Endothelial cell of hepatic sinusoid (primary cell): ENCODE results near the gene DISP3.

ENCODE experiments used
- in situ Hi-C: cut with HindIII; loops from 2 replicates; pipeline ENCODE4 v1.10.0; 2017; ENCODE audit warnings: low sequenced_read_pairs

The DISP3 gene

DNA sequence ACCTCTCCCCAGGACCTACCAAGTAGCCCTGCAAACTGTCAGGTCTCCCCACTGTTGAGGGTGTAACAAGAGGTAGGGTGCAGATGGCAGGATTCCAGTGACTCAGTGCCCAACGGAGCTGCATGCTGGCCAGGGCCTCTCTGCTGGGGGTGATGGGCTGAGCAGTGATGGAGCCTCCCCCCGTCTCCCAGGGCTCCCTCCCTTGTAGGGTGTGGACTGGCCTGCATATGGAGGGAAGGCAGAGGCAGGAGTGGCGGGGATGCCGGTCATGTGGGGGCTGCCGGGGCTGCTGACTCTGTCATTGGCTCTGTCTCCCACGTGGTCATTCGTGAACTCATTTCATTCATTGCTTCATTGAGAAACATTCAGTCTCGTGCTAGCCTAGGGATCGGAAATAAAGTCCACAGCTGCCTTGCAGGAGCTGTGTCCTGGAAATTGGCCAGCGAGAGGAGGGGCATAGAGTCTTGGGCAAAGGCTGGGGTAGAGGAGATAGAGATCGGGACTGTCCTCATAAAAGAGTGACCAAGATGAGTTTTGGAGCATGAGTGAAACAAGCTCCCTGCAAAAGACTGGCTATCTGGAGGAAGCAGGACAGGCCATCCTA lies 22.9 kb upstream of the DISP3 start:
- in situ Hi-C loops, result no loop called here

DNA sequence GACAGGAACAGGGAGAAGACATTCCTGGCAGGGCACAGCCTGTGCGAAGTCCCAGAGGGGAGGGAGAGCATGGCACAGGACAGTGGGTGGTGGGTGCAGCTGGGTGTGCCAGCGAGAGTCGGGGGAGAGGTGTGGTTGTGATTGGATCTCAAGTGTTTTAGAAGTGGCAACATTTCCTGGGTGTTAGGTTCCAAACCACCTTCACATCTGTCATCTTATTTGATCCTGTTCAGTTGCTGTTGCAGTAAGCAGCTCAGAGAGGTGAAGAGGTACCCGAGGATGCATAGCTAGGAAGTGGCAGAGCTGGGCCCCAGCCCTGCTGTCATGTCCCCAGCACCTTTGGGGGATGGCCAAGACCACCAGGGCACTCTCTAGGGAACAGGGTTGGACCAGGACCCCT lies 22.0 kb upstream of the DISP3 start:
- in situ Hi-C loops, result no loop called here

DNA sequence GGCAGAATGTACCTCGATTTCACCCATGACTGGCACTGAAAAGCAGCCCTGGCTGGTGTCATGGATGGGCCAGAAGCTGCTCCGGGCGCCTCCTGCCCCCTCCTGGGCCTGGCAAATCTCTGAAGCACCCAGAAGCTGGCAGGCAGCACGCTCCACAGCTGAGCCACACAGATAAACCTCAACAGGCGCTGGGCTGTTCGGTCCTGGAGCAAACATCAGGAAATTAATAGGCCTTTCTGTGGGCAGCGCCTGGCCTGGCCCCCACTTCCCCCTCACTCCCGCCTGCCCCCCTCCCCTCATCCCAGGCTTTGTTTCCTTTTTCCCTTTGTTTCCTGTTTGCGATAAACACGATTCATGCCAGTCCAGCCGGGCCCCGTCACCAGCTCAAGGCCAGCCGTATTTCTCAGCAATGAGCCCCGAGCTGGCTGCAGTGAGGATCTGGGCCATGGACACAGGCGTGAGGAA lies 20.1 kb upstream of the DISP3 start:
- in situ Hi-C loops, result no loop called here

DNA sequence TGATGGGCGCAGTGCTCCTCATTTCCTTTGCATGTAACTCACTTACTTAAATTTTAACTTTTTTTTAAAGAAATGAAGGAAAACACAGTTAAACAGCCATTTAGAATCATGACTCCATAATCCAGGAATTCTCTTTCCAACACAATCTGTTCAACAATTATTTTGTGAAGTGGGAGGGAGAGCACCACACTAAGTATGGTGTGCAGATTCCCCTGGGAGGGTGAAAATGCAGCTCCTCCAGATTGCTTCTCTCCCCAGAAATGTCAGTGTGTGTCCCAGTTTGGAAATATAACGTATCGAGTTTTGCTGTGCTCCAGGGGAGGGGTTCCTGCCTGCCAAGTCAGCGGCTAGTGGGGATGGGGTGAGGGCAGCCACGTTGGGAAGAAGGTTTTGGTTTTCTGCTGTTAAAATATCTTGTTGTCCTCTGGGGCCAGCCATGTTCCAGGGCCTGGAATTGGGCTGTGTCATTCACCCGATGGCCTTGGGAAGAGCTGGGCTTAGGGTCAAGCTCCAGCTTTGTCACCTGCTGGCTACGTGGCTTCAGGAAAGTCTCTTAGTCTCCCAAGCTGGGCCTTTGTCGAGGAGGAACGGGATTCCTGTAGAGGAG lies 17.3 kb upstream of the DISP3 start:
- in situ Hi-C loops, result no loop called here

DNA sequence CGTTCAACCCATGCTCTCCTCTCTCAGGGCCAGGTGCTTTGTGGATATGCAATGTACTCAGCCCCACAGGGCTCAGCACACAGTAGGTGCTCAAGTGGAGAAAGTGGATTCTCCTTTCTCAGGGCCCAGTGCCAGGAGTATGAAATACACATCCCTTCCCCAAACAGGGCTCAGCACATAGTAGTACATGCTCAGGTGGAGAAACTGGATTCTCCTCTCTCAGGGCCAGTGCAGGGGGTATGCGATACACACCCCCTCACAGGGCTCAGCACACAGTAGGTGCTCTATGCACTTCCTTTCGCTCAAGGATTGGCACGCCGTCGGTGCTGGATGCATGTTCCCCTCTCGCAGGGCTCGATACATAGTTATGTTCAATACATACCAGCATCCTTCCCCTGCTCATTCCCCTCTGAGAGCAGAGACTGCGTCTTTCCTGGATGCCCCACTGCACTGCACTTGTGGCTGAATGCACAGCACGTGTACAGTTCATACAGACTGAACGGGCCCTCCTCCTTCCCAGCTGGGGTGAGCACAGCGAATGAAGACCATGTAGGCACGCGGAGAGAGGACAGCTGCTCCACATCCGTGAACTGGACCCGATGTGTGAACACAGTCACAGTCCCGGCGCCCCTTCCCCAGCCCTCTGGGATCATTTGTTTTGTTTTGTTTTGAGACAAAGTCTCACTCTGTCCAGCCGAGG lies 16.6 kb upstream of the DISP3 start:
- in situ Hi-C loops, result no loop called here

DNA sequence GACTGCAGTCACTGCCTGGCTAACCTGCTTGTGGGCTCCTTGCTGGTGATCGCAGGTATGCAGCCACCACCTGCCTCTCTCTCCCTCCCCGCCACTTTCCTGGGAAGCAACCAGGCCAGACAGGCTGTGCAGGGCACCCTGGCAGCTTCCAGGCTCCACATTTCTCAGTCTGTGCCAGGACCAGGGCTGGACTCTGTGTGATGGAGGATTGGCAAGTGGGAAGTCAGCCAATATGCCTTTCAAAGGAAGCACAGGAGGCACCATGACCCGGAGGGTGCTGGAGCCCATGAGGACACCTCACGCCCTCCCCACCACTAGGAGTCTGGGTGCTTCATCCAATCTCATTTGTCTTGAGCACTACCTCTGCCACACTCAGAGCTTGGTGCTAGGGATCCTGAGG lies 15.8 kb upstream of the DISP3 start:
- in situ Hi-C loops, result no loop called here

DNA sequence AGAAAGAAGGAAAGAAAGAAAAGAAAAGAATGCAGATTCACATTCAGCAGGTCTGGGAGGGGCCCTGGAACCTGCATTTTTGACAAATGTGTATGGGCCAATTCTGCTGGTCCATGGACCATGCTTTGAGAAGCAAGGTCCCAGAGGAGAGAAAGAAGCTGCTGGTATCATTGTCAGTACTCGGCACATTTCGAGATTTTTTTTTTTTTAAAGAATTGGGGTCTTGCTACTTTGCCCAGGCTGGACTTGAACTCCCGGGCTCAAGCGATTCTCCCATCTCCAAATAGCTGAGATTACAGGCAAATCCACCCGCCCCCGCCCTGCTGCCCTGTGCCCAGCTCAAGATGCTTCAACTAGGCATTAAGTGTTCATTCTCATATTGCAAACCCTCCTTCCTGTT lies 13.6 kb upstream of the DISP3 start:
- in situ Hi-C loops, result no loop called here

DNA sequence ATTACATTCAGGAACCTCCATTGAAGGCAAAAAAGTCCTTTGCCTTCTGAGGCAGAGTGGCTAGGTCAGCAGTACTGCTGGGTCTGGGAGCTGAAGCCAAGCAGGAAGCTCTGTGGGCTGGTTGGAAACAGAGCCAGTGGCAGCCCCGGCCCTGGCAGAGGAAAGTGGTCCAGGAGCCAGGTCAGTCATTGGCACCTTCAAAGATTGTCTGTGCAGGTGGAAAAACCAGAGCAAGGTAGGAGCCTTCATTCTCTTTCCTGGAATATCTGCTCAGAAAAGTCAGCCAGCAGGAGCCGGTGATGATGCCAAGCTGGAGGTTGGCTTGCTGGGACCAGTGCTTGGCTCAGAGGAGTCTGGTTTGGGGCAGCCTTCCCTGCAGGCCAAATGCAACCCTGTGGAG lies 12.5 kb upstream of the DISP3 start:
- in situ Hi-C loops, result no loop called here

DNA sequence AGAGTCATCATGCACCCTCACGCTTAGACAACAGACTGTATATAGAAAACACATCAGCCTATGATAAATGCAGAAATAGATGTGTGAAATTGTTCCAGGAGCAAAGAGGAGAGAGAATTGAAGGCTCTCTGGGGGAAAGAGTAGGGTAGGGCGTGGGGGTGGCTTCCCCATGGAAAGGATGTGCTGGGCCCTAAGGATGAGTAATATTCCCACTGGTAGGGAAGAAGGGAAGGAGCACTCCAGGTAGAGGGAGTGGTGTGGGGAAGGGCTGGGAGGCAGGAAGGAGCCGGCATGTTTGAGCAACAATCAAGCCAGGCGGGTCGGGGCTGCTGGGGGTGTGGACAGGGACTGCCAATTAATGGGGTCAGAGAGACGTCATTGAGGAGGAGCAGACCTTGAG lies 10.1 kb upstream of the DISP3 start:
- in situ Hi-C loops, result no loop called here

DNA sequence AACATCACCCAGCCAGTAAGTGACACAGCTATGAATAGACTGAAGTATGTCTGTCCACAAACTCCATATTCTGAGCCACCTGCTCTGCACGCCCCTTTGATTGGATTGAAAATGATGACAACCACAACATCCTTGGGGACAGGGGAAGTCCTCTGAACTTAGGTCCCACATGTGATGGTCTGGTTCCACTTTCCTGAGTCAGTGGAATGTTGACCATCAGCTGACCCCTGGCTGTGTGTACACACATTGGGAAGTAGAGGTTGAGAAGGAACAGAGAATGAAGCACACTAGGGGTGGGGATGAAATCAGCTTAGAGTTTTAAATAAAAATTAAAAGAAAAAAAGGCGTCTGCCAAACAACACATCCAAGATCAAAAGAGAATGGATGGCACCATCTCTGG lies 8.0 kb upstream of the DISP3 start:
- in situ Hi-C loops, result no loop called here

DNA sequence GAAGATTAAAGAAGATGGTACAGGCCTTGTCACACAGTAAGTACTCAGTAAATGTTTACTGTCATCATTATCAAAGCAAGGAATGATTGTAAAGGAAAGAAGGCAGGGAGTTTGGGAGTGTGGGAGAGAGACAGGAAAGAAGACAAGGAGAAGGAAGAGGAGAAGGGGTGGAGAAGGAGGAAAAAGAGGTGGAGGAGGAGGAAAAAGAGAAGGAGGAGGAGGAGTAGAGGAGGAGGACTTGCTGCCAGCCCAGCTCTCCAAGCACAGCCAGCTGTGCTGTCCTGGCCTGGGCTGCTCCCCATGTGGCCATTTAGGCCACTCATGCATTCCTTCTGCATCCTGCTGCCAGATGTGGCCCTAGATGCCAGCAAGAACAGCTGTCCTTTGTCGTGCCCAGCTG lies 7.5 kb upstream of the DISP3 start:
- in situ Hi-C loops, result no loop called here

DNA sequence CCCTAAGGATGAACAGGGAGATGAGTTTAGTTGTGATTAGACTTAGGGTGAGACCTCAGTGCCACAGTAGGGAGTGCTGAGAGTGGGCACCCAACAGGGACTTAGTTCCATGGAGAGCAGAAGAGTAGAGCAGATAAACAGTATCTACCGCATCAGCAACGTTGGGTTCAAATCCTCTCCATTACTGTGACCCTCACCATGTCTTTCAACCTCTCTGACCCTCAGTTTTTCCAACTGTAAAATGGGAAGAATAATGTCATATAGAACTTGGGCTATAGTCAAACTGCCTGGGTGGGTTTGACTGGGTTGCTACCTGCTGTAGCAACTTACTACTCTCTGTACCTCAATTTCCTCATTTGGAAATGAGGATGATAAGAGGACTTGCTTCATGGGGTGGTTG lies 6.7 kb upstream of the DISP3 start:
- in situ Hi-C loops, result no loop called here

DNA sequence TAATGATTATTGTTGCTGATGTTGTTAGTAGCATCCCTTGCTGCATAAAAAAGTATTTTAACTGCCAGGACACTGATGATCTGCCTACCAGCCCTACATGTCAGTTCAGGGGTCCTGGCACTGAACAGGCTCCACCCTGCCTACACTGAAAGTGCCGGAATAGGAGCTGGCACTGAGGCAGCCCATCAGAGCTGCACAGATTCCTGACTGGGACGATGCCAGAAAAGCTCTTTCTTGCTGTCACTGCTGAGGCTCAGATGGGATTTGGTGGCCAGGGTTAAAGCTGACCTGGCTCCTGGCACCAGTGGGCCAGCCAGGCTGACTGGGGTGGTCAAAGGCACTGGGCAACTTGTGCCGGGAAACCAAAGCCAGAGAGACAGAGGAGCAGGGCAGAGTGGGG lies 6.2 kb upstream of the DISP3 start:
- in situ Hi-C loops, result no loop called here

DNA sequence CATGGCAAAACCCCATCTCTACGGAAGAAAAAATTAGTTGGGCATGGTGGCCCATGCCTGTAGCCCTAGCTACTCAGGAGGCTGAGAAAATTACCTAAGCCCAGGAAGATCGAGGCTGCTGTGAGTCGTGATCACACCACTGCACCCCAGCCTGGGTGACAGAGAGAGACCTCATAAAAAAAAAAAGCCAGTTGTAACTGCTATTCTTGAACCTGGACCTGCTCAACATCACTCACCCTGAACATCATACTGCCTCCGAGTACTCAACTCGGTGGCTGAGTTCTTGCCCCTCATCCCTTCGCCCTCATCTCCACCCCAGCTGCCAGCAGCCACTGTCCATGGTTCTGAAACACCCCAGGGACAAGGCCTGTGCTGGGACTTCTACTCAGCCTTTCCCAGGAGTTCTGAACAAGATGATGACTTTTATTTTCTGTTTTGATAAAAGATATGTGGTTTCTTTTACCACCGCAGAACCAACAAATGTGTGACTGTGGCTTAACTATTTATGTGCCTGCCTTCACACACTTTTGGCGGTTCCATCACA lies 5.4 kb upstream of the DISP3 start:
- in situ Hi-C loops, result no loop called here

DNA sequence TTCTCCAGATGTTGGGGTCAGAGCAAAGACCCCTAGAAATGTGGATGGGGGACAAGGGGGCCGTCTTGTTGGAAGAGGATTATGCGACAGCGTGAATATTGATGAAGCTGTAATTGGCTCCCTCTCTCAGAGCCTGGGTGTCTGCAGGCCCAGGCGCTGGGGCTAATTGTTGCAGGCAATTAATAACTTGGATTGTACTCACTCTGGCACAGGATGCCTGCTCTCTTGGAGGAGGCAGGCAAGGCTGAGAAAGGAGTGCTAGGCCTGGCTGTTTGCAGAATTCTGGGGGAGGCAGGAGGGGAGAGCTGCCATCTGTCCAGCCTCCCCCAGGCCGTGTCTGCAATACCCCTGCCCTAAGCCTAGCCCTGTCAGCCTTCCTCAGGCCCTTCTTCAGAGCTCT lies 4.1 kb upstream of the DISP3 start:
- in situ Hi-C loops, result no loop called here

DNA sequence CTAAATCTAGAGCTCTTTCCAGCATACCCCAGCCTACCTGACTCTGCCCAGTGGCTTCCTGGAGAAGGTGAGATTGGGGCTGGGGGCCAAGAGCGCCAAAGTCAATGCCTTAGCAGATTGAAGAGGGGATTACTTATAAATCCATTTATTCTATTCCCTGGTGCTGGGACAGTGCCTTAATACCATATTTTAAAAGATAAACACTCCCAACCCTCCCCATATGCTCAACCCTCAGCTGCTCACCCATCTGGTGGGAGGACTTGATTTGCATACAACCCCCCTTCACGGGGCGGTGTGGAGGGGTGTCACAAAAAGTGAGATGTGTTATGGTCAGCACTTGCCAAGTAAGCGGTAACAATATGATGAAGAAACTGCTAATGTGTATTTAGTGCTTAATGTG lies 3.2 kb upstream of the DISP3 start:
- in situ Hi-C loops, result no loop called here

DNA sequence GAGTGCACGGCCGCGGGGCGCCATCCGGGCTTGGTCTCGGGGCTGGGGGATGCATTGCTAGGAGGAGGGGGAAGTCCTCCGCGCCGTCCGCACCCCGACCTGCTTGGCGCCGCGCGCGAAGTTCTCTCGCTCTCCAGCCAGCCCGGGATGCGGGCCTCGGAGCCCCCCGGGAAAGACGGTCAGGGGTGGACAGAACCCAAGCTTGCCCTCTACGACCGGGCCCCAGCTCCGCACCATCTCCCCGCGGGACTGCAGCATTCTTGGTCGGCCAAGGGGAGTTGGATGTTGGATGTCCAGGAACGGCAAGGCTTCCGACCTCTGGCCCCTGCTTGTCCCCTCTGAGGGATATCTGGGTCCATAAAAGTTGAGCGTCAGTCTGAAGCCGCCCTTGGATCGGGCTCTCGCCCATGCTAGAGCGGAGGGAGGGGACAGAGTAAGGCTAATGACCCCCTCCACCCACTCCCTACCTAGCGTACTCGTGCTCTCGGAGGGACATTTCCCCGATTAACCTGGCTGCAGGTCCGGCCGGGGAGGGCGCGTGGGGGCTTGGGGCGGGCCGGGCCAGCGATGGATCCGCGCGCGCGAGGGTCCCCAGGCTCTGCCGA lies 522 bp downstream of the DISP3 start:
- in situ Hi-C loops, result no loop called here

DNA sequence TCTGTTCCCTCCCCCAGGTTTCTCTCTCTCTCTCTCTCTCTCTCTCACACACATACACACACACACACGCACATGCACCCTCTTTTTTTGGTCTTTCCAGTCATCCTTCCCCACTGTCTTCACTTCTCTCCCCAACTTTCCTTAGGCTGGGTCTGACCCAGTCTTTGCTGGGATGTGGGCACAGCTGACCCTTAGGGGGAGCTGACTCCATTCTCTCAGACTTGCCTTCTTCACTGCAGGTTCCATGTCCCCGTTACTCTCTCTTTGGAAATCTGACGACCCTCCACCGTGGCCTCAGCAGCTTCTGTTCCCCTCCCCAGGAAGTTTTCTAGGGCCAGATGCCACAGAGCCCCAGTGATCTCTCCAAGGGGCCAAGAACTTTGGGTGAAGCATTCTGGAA lies 2.1 kb downstream of the DISP3 start:
- in situ Hi-C loops, result no loop called here

DNA sequence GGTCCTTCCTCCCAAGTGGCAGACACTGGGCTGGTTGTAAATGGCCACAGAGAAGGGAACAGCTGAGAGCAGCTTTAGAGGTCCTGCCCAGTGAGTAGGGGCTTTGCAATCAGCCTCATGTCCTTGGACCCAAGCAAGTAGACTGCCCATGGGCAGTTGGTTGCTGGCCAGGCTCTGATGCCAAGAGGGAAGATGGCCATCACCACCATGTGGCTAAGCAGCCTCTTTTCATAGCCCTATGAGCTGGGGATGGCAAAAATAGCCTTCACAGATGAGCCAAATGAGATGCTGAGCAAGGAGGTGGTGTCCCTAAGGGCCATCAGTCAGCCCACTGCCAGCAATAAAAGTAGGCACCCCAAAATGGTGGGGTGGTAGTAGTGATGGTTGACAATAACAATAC lies 3.2 kb downstream of the DISP3 start:
- in situ Hi-C loops, result no loop called here

DNA sequence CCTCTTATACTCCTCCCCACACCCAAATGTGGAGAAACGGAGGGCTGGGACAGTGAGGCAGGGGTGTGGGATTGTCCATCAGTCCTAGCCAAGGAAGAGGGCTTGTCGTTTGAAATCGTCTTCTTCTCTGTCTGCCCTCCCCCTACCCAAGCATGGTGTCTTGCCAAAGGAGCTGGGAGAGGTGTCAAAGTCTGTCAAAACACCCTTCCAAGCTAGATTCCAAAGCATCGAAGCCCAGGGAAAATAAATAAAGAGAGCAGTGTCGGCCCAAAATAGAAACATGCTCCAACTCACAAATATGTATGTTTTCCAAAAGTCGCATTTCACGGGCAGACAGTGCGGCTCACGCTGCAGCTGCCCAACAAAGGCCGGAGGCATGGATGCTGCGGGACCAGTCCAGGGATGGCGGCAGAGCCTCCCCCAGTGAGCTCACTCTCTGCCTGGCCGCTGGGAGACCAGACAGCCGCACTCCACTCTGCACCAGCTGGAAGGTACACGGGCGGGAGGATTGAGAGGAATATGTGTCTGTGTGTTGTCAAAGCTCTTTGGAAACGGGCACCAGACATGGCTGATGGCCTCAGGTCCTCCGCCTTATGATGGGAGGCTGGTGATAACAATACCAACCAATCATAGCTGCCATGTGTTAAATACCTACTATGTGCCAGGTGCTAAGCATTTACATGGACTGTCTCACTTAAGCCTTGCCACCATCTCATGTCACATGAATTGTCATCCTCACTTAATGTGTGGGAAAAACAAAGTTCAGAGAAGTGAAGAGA lies 3.9 kb downstream of the DISP3 start:
- in situ Hi-C loops, result no loop called here
